ENCODE measurements around the gene IL21R. TPM values are rescaled to one million over a fixed set of nuclear protein-coding genes. Genes with fewer than 3 reads are reported as not detected.

The IL21R gene
- total and polyA plus RNA-seq, 9 of the 15 experiments (the other 6 are each of a cell fraction or from before 2014, with no cell fraction given) = 0.04 to 0.34 (median 0.18) TPM; not detected in 1

DNA sequence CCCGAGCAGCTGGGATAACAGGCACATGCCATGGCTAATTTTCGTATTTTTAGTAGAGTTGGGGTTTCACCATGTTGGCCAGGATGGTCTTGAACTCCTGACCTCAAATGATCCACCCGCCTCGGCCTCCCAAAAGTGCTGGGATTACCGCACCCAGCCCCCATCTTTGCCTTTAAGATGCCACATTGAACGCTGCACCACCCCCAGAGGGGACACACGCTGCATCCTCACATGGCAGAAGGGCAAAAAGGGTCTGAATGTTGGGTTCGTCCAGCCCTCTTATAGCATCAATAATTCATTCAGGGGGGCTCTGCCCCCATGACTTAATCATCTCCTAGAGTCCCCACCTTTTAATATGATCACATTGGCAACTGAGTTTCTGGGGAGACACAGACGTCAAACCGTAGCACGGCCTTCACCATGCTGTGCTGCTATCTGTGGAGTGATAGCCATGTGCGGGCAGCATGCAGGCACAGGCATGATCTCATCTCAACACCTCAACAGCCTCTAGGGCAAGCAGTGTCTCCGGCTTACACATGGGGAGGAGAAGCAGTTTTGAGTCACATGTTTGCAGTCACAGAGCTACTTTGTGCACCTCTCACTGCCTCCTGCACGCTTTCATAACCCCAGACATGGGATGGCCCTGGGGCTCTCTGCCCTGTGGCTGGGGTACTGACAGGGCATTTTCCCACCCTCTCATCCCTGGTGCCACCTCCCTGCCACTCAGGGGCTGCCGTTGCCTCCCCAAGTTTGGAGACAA lies 30.0 kb downstream of the IL21R start (continued):
- TF ChIP-seq, protein P1, sequence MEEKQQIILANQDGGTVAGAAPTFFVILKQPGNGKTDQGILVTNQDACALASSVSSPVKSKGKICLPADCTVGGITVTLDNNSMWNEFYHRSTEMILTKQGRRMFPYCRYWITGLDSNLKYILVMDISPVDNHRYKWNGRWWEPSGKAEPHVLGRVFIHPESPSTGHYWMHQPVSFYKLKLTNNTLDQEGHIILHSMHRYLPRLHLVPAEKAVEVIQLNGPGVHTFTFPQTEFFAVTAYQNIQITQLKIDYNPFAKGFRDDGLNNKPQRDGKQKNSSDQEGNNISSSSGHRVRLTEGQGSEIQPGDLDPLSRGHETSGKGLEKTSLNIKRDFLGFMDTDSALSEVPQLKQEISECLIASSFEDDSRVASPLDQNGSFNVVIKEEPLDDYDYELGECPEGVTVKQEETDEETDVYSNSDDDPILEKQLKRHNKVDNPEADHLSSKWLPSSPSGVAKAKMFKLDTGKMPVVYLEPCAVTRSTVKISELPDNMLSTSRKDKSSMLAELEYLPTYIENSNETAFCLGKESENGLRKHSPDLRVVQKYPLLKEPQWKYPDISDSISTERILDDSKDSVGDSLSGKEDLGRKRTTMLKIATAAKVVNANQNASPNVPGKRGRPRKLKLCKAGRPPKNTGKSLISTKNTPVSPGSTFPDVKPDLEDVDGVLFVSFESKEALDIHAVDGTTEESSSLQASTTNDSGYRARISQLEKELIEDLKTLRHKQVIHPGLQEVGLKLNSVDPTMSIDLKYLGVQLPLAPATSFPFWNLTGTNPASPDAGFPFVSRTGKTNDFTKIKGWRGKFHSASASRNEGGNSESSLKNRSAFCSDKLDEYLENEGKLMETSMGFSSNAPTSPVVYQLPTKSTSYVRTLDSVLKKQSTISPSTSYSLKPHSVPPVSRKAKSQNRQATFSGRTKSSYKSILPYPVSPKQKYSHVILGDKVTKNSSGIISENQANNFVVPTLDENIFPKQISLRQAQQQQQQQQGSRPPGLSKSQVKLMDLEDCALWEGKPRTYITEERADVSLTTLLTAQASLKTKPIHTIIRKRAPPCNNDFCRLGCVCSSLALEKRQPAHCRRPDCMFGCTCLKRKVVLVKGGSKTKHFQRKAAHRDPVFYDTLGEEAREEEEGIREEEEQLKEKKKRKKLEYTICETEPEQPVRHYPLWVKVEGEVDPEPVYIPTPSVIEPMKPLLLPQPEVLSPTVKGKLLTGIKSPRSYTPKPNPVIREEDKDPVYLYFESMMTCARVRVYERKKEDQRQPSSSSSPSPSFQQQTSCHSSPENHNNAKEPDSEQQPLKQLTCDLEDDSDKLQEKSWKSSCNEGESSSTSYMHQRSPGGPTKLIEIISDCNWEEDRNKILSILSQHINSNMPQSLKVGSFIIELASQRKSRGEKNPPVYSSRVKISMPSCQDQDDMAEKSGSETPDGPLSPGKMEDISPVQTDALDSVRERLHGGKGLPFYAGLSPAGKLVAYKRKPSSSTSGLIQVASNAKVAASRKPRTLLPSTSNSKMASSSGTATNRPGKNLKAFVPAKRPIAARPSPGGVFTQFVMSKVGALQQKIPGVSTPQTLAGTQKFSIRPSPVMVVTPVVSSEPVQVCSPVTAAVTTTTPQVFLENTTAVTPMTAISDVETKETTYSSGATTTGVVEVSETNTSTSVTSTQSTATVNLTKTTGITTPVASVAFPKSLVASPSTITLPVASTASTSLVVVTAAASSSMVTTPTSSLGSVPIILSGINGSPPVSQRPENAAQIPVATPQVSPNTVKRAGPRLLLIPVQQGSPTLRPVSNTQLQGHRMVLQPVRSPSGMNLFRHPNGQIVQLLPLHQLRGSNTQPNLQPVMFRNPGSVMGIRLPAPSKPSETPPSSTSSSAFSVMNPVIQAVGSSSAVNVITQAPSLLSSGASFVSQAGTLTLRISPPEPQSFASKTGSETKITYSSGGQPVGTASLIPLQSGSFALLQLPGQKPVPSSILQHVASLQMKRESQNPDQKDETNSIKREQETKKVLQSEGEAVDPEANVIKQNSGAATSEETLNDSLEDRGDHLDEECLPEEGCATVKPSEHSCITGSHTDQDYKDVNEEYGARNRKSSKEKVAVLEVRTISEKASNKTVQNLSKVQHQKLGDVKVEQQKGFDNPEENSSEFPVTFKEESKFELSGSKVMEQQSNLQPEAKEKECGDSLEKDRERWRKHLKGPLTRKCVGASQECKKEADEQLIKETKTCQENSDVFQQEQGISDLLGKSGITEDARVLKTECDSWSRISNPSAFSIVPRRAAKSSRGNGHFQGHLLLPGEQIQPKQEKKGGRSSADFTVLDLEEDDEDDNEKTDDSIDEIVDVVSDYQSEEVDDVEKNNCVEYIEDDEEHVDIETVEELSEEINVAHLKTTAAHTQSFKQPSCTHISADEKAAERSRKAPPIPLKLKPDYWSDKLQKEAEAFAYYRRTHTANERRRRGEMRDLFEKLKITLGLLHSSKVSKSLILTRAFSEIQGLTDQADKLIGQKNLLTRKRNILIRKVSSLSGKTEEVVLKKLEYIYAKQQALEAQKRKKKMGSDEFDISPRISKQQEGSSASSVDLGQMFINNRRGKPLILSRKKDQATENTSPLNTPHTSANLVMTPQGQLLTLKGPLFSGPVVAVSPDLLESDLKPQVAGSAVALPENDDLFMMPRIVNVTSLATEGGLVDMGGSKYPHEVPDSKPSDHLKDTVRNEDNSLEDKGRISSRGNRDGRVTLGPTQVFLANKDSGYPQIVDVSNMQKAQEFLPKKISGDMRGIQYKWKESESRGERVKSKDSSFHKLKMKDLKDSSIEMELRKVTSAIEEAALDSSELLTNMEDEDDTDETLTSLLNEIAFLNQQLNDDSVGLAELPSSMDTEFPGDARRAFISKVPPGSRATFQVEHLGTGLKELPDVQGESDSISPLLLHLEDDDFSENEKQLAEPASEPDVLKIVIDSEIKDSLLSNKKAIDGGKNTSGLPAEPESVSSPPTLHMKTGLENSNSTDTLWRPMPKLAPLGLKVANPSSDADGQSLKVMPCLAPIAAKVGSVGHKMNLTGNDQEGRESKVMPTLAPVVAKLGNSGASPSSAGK (IDR thresholded peaks at IDR 0.05) = peak; percentile 94
- TF ChIP-seq CAMTA2 (CRISPR knock-in tag; conservative IDR thresholded peaks at IDR 0.05) (no peak), HNRNPH1 (optimal IDR thresholded peaks at IDR 0.05; ENCODE audit: low read depth, low read length) (no peak), MYC (IDR thresholded peaks at IDR 0.05; ENCODE audit: low read depth, low read length) (peak; percentile 50; the same call in 1 of the 2 replicates), MYC (CRISPR knock-in tag; IDR thresholded peaks at IDR 0.05; ENCODE audit: borderline replicate concordance, low read depth) (no peak), PCBP1 (IDR thresholded peaks at IDR 0.05; ENCODE audit: low read depth, low read length, poor library complexity, severe bottlenecking) (no peak), CBX5 (IDR thresholded peaks at IDR 0.05; ENCODE audit: borderline replicate concordance, low read depth) (no peak), PHF8 (IDR thresholded peaks at IDR 0.05; ENCODE audit: borderline replicate concordance, low read length) (no peak), CBX3 (IDR thresholded peaks at IDR 0.05; ENCODE audit: borderline replicate concordance in 1 of 2, low read length in 2 of 2) (no peak)
- TF ChIP-seq, protein P2, sequence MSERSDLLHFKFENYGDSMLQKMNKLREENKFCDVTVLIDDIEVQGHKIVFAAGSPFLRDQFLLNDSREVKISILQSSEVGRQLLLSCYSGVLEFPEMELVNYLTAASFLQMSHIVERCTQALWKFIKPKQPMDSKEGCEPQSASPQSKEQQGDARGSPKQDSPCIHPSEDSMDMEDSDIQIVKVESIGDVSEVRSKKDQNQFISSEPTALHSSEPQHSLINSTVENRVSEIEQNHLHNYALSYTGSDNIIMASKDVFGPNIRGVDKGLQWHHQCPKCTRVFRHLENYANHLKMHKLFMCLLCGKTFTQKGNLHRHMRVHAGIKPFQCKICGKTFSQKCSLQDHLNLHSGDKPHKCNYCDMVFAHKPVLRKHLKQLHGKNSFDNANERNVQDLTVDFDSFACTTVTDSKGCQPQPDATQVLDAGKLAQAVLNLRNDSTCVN (CRISPR knock-in tag; IDR thresholded peaks at IDR 0.05) = no peak
- TF ChIP-seq, protein P3, sequence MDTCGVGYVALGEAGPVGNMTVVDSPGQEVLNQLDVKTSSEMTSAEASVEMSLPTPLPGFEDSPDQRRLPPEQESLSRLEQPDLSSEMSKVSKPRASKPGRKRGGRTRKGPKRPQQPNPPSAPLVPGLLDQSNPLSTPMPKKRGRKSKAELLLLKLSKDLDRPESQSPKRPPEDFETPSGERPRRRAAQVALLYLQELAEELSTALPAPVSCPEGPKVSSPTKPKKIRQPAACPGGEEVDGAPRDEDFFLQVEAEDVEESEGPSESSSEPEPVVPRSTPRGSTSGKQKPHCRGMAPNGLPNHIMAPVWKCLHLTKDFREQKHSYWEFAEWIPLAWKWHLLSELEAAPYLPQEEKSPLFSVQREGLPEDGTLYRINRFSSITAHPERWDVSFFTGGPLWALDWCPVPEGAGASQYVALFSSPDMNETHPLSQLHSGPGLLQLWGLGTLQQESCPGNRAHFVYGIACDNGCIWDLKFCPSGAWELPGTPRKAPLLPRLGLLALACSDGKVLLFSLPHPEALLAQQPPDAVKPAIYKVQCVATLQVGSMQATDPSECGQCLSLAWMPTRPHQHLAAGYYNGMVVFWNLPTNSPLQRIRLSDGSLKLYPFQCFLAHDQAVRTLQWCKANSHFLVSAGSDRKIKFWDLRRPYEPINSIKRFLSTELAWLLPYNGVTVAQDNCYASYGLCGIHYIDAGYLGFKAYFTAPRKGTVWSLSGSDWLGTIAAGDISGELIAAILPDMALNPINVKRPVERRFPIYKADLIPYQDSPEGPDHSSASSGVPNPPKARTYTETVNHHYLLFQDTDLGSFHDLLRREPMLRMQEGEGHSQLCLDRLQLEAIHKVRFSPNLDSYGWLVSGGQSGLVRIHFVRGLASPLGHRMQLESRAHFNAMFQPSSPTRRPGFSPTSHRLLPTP (IDR thresholded peaks at IDR 0.05; ENCODE audit: borderline replicate concordance, extremely low read depth, insufficient read length) = no peak
